Inflammatory macrophage treated with lipopolysaccharide for 1 hour (primary cell): ENCODE data around the gene EMX1.
A peak's percentile ranks its signal among the peaks of the same experiment; 100 is the strongest.

Source experiments
- DNase-seq, 2 donors: peaks; one replicate each; pipeline ENCODE4 v3.0.0-alpha.2; 2020 to 2022

Gene EMX1

DNA sequence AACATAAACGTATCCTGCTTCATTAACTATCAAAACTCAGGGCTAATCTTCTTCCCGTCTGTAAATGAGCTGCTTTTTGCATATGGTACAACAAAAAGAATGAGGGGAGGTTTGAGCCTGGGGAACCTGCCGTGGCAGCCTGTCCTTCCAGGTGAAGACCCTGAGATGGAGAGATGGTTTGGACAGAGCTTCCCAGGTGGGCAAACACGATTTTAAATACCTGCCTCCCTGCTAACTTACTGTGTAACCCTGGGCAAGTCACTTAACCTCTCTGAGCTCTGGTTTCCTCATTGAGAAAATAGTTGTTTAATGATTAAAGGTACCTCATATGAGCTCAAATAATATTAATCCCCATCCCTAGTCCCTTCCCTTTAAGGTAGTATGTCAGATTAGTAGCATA, 9.0 kb downstream of the EMX1 start:
- DNase-seq, result no peak

DNA sequence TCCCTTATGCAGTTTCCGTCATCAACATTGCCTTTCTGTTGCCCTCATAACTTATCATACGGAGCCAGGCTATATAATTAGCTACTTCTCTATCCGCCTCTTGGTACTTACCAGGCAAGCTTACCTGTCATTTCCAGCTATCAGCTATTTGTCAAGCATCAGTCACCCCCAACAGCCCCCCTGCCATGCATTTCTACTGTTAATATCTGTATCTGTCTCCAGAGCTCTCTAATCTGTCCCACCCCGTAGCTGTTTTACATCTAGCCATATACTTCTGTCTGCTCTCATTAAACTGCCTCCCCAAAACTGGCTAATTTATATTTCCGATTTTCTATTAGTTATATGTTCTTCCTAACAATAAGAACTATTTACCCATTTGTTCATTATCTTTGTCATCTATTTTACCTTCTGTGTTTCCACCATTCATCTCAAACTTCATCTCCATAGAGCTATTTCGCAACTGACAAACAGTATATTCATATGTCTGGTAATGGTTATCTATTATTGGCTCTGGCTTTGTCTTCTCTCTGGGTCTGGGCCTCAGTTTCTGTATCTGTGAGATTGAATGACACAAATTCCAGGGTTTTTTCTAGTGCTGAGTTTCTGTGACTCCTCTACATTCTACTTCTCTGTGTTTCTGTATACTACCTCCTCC, 9.6 kb downstream of the EMX1 start:
- no peak for DNase-seq

DNA sequence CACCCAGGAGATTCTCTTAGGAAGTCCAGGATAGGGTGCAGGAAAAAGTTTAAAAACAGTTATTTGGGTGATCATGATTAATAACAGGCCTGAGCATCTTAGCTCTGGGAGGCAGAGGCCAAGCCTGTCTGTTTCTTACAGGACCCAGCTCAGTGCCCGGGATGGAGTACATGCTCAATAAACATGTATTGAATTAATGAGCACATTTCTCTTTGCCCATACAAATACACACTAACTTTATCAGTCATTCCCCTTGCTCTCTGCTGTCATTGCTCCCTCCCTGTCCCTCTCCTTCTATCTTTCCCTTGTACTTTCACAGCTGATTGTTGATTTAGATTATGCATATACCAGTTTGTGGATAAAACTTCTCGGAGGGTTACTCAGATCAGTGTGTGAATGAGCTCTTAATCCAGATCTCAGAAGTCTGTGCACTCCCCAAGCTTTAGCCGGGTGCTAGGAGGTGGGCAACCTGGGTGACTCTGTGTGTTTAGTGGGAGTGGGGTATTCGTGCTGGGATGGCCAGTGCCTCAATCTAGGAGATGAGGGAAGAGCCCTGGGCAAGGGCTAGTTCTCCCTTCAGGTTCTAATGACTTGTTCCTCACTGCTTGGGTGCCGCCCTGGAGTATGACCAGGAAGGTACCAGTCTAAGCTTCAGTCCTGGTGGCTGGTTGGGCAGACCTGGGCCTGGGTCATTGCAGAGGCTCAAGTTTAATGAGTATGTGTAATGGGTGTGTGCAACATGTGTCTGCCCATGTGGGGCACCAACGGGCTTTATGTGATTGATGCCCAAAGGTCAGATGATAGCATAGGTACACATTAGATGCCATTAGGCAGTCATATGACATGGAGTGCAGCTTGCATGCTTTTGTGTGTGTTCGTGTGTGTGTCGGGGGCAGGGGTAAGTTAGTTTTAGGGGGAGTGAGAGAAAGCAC, 10.6 kb downstream of the EMX1 start:
- DNase-seq, result no peak

DNA sequence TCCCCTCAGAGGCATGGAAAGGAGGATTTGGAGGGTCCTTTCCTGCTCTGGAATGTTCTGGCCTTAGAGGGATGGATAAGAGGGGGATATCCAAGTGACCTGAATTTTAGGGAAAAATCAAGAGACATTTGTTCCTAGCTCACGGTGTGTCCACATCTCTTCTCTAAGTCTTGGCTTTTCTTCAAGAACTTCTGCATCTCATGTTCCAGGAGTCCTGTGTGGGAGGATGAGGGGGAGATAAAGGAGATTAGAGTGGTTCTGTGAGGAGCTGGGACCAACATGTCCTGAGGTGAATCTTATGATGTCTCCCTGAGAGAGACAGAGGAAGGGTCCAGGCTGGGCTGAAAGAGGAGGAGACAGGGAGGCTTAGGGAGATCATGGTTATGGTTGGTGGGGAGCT, 11.7 kb downstream of the EMX1 start:
- DNase-seq, result no peak

DNA sequence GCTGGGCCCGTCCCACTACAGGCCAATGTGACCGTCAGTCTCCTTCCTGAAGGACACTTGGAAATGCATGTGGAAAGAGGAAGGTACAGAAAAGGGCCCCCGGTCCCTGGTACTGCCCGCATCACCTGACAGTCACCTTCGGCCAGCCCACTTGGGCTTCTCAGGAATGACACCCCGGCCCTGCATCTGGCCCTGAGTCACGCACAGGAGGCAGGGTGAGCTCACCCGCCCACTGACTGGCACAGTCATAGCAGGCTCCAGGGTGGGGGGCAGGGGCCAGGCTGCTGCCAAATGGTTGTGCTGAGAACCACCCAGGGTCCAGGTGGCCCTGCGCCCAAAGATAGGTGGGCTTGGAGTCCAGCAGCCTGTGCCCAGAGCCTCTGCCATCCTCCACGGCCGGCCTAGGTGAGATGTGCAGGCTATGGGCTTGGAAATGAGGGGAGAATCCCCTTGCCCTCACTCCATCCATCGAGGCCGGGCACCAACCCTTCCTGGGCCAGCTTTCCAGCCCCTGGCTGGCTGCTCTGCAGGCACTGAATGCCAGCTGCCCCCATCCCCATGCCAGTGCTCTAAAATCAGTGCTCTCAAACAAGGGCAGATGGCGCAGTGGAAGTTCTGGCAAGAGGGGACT, 14.1 kb downstream of the EMX1 start:
- peak in 1 of 2 donors; percentile 73 for DNase-seq

DNA sequence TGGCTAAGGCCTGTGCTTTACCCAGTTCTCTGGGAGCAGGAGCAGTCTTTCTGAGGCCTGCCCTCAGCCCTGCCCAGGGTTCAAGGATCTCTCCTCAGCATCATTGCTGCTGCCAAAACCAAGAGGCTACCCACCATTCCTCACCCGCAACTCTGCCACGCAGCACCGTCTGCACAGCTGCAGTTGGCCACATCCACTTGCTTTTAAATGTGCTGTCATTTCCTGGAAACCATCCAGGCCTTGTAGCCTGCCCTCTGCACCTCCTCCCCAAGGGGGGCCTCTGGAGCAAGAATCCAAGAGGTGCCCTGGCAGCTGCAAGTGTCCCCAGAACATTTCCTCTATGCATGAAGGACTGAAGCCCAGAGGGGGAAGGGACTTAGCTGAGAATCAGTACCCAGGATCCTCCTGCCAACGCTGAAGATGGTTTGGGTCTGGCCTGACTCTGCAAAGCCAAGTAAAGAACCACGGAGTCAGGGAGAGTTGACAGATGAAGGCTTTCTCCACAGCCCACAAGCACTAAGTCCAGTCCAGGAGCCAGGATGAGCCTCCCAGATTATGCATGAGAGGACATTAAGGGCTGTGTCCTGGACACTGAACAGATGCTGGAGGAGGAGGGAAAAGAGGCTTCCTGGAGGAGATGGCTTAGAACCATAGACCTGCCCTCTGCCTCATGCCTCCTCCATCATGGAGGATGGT, 14.9 kb downstream of the EMX1 start:
- DNase-seq, result no peak

DNA sequence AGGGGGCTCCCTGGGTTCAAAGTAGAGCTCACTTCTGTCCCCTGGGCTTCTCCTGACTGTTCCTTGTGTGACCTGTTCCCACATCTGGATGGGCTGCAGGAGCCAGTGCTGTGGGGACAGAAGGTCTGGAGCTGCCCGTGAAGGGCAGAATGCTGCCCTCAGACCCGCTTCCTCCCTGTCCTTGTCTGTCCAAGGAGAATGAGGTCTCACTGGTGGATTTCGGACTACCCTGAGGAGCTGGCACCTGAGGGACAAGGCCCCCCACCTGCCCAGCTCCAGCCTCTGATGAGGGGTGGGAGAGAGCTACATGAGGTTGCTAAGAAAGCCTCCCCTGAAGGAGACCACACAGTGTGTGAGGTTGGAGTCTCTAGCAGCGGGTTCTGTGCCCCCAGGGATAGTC, 15.5 kb downstream of the EMX1 start:
- DNase-seq, result no peak

DNA sequence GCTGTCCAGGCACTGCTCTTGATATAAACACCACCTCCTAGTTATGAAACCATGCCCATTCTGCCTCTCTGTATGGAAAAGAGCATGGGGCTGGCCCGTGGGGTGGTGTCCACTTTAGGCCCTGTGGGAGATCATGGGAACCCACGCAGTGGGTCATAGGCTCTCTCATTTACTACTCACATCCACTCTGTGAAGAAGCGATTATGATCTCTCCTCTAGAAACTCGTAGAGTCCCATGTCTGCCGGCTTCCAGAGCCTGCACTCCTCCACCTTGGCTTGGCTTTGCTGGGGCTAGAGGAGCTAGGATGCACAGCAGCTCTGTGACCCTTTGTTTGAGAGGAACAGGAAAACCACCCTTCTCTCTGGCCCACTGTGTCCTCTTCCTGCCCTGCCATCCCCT, 15.9 kb downstream of the EMX1 start:
- no peak for DNase-seq

DNA sequence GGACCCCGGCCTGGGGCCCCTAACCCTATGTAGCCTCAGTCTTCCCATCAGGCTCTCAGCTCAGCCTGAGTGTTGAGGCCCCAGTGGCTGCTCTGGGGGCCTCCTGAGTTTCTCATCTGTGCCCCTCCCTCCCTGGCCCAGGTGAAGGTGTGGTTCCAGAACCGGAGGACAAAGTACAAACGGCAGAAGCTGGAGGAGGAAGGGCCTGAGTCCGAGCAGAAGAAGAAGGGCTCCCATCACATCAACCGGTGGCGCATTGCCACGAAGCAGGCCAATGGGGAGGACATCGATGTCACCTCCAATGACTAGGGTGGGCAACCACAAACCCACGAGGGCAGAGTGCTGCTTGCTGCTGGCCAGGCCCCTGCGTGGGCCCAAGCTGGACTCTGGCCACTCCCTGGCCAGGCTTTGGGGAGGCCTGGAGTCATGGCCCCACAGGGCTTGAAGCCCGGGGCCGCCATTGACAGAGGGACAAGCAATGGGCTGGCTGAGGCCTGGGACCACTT, 16.4 kb downstream of the EMX1 start:
- DNase-seq, result no peak

DNA sequence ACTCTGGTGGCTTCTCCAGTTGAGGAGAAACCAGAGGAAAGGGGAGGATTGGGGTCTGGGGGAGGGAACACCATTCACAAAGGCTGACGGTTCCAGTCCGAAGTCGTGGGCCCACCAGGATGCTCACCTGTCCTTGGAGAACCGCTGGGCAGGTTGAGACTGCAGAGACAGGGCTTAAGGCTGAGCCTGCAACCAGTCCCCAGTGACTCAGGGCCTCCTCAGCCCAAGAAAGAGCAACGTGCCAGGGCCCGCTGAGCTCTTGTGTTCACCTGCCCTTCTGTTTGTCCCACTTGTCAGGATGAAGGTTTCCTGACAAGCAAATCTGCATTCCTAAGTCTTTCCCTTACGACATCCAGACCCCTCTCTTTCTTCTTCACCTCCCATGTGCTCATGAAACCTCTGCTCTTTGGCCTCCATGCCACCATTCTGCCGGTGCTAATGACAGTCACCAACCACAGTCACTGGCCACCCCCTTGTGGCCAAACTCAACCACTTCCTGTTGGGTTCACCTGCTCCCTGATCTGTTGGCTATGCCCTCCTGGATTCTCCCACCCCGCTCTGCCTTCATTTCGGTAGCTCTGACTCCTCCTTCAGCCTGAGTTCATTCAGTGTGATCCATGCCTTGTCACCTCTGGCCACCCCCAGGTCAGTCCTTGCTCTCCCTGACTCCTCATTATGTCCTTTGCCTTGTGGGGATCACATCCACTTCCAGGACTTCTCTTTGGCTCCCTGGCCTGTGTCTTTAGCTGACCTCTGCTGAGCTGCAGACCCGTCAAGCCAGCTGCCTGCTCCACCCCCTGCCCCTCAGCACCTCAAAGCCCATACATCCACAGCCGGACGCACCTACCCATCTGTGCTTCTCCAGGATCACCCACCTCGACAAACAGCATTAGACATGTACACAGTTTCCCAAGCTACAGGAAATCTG, 17.6 kb downstream of the EMX1 start:
- DNase-seq, result peak in 1 of 2 donors; percentile 16

DNA sequence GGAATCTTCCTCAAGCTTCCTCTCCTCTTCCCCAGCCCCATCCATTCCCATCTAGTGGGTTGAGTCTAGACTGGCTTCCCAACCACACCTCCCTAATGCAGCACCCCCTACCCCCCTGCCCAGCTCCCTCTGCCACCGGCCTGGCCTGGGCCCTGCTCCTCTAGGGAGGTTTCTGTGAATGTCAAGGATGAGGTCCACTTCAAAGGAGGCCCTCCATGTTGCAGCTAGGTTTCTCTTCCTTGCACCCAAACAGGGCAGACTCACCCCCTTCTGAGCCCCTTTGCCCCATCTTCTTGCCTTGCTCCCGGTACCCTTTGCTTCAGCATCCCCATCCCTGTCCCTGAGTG, 18.3 kb downstream of the EMX1 start:
- DNase-seq, result no peak

DNA sequence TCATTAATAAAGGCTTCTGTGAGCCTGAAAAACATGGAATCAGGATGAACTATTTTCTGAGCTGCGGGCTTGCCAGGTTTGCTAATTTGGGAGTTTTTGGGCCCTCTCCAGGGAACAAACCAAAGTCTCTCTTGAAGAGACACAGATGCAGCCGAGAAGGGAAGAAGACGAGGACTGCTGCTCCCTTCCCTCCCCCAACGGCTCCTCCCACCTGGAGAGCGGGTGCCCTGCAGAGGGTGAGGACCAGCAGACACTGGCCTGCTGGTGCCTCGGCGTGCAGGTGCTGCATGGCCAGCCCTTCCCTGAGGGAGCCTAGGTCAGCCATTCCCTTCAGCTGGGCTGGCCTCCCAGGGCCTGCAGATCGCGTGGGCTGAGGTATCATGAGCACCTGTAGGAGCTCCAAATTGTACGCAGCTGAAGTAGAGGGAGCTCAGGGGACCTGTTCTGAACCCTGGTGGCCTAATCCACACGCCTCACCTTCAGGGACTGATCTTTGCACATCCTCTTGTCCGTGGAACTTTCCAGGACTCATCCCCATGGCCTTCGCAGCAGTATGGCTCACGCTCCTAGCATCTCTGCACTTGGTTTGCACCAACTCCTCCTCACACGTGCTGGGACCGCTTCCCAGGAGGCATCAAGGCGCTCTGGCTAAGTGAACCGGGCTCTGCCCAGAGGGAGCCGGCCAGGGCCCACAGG, 19.5 kb downstream of the EMX1 start:
- no peak for DNase-seq

DNA sequence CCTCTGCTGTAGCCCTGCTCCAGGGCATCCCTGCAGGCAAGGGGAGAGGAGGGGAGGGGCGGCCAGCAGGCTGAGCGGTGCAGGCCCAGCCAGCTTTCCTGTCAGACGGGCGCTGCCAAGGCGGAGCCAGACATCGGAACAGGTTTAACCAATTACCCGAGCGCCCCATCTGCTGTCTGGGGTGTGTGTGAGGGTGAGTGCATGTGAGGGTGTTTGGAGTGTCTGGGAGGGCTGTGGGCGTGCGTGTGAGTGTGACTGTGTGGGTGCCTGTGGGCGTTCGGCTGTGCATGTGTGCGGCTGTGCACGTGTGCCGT, 20.0 kb downstream of the EMX1 start:
- DNase-seq, result no peak

DNA sequence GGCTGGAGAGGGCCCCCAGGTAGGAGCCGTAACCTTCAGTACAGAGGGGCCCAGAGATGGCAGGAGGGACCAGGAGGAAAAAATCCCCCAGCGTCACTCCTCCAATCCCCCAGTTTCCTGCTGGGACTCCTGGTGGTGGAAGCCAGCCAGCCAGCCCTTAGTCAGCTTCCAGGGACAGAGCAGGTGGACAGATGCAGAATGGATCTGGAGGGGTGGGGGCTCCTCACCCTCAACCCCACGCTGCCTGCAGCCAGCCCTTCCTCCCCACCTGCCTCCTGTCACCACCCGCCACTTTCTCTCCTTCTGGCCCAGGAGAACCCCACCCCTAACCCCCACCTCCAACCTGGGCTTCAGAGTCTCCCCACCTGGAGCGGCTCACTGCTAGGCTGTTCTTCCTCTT, 21.1 kb downstream of the EMX1 start:
- DNase-seq, result no peak

DNA sequence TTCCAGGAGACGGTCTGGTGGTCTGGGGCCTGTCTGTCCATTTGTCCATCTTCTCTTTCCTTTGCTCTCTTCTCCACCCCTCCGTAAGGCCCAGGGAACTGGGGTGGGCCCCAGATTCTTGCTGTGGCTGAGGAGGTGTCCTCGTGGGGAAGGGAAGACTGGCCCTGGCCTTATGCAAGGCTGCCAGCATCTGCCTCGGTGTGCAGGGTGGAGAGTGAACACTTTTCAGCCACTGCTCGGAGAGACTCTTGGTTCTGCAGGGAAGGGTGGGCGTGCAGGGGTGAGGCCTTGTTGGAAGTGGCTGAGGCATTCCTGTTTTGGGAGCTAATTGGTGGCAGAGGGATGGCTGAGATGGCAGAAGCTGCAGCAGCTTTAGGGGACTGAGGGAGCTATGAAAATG, 23.0 kb downstream of the EMX1 start:
- DNase-seq, result no peak

DNA sequence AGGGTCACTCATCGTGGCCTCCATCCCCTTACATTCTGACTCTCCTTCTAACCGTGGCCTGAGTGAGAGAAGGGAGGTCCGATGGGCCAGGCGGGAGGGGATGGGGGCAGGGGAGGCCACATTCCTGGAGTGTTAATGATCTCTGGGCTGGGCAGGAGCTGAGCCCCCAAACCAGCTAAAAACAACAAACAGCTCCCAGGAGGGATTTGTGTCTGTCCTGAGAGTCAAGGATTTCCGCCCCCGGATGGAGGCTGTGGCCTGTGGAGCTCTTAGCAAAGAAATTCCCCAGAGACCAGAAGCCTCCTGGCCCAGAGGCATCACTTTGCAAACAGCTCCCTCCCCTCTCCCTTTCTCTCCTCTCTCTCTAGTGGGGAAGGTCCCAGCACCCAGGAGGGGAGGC, 23.5 kb downstream of the EMX1 start:
- DNase-seq, result no peak

DNA sequence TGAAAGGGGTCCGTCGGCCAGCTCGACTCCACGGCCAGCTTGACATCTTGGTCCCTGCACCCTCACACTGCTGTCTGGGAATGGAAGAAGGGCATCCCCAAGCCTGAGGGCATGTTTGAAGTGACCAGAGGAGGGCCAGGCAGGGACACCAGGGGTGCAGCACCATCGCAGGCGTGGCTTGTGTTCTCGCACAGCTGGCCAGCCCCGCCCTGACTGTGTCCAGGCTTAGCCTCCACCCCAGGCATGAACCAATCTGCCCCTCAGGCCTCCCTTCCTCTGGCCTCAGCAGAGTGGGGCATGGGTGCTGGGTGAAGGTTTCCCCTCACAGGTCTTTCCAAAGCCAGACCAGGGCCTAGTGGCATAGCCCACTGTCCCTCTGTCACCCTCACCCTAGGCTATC, 25.0 kb downstream of the EMX1 start:
- DNase-seq, result no peak

DNA sequence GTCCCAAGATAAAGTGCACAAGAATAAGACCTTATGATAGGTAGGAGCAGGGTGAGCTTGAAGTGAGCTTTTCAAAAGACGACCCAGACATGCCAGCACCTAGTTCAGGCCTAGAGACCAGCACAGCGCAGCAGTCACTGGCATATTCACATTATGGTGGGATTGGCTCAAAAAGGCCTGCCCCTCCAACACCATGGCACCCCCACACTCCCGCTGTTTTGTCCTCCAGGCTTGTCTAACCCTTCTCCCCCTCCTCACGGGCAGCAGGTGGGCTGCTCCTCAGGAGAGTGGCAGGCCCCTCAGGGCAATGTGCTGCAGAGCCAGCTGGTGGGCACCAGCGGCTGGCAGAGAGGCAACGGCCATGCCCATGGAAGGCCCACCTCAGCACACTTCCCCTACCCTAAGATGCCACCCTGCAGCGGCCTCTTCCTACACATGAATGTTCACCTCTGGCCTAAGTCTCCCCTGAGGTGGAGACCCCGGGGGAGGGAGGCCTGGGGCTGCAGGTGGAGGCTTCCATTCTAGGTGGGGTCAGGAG, 25.6 kb downstream of the EMX1 start:
- no peak for DNase-seq

DNA sequence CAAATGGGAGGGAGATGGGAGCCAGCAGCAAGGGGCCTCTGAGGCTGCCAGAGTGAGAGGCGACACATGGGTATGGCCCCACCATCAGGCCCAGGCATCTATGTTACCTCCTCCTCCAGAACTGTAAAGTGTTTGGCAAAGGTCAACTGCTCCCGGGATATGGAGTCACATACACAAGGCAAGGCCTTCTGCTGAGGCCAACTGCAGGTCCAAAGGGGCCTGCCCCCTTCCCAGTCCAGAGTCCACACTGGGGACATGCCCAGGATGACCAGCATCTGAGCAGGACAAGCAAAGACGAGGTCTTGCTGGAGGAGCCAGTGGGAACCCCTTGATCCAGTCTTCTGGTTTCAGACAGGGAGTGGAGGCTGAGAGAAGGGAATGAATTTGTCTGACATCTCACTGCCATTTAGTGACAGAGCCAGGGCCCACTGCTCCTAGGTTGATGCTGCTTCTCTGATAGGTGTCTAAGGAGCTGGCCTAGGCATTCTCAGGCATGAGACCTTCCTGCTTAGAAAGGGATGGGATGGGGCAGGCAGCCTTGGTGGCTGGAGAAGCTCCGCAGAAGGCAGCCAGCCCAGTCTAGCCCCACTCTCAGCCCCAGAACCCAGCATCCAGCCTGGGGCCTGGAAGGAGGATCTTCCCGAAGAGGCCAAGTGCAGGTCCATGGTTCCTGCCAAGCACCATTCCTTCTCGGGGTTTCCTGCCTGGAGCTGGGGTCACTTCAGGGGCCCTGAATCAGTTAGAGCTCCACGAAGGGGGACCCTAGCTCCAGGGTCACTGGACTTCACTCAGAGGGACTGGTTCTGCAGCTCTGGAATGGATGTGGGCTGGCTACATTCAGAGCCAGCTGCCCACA, 26.4 kb downstream of the EMX1 start:
- DNase-seq, result no peak

DNA sequence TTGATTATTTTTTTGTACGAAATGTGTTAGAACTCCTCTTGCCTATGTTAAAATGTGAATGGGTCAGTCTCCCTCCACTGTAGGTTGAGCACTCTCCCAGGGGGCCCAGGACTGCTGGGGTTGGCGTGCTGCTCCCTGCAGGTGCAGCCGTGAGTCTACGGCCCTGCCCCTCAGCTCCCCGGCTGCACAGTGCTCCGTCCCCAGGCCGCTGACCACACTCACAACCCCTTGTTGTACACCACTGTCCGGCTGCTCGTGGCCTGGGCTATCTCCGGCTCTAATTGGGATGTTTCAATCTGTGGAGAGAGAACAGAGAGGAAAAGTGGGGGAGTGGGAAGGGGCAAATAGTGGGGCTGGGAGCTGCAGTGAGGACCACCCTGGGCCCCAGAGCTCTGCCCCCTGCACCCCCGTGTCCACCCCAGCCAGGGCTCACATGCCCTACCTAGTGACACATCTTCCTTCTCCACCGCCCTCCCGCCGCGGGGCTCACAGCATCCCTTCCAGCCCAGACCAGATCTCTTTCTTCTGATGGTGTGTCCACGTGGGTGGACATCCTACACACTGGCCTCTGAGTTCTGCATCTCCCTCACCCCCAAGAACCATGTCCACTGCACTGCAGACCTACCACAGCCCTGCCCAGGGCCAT, 27.6 kb downstream of the EMX1 start:
- DNase-seq, result no peak
